IMR-90 (cell line): ENCODE results near the gene FBXL4. TPM values are rescaled to one million over a fixed set of nuclear protein-coding genes. Genes with fewer than 3 reads are reported as not detected.

ENCODE experiments used
- ATAC-seq: fragments of 200-7000 bp; cut with Tn5 transposase; 2 replicates; pipeline ENCODE4 v1.9.1; 2020; ENCODE audit warnings: low read depth, mild to moderate bottlenecking, moderate library complexity
- BruUV-seq: library from RNA; stranded (reverse); fragments of 400-500 nt; replicated peaks from 2 replicates; lab custom pipeline; 2021; lab: Mats Ljungman, UMichigan
- CTCF ChIA-PET: fragments of 300-600 bp; formaldehyde crosslinking; extraction: SDS; loops from one replicate; lab custom pipeline; 2021; ENCODE audit warnings: antibody characterized with exemption; lab: Yijun Ruan, JAX
- POLR2A ChIA-PET: fragments of 300-600 bp; sonication (Branson Sonifier 250); formaldehyde crosslinking; loops from one replicate; lab custom pipeline; 2022; ENCODE audit warnings: antibody characterized with exemption; ENCODE audit not compliant: unreplicated experiment; lab: Charles Lee
- DNase-seq: peaks from one replicate; pipeline ENCODE4 v3.0.0; 2013
- H2AFZ ChIP-seq: replicated peaks from 2 replicates; pipeline ENCODE3; 2013; ENCODE audit warnings: low read length, mild to moderate bottlenecking; ENCODE audit not compliant: poor library complexity
- H2AK5ac ChIP-seq: 2 replicates; pipeline ENCODE4 v1.6.1; 2013; ENCODE audit warnings: low read depth, low read length, inconsistent platforms
- H2AK9ac ChIP-seq: replicated peaks from 2 replicates; pipeline ENCODE3; 2013; ENCODE audit warnings: mild to moderate bottlenecking, low read depth, low read length, moderate library complexity; ENCODE audit not compliant: poor library complexity
- H2BK120ac ChIP-seq: 2 replicates; pipeline ENCODE4 v1.6.1; 2013; ENCODE audit warnings: low read depth, low read length, inconsistent platforms
- H2BK15ac ChIP-seq: 3 replicates; pipeline ENCODE4 v1.6.1; 2013; ENCODE audit warnings: low read depth, low read length, inconsistent platforms
- H2BK20ac ChIP-seq: 2 replicates; pipeline ENCODE4 v1.6.1; 2013; ENCODE audit warnings: low read depth, mild to moderate bottlenecking, inconsistent platforms, low read length, moderate library complexity
- H2BK5ac ChIP-seq: 2 replicates; pipeline ENCODE4 v1.6.1; 2013; ENCODE audit warnings: mild to moderate bottlenecking, low read depth, low read length, inconsistent platforms; ENCODE audit not compliant: poor library complexity, severe bottlenecking
- H3K14ac ChIP-seq: replicated peaks from 2 replicates; pipeline ENCODE4 v1.6.1; 2013; ENCODE audit warnings: low read depth, low read length, inconsistent platforms
- H3K18ac ChIP-seq: 2 replicates; pipeline ENCODE4 v1.6.1; 2013; ENCODE audit warnings: low read depth, low read length, control low read depth
- H3K23ac ChIP-seq: 2 replicates; pipeline ENCODE4 v1.6.1; 2013; ENCODE audit warnings: low read depth, low read length, inconsistent platforms
- H3K27ac ChIP-seq: 2 replicates; pipeline ENCODE4 v1.5.1; 2013; ENCODE audit warnings: mild to moderate bottlenecking, control low read depth, low read length; ENCODE audit not compliant: insufficient read depth
- H3K27me3 ChIP-seq: 2 replicates; pipeline ENCODE4 v1.6.1; 2013; ENCODE audit warnings: low read length; ENCODE audit not compliant: control insufficient read depth, insufficient read depth
- H3K36me3 ChIP-seq: 2 replicates; pipeline ENCODE4 v1.6.1; 2013; ENCODE audit warnings: low read length, mixed read lengths; ENCODE audit not compliant: control insufficient read depth, insufficient read depth
- H3K4ac ChIP-seq: 2 replicates; pipeline ENCODE4 v1.6.1; 2013; ENCODE audit warnings: low read depth, low read length, inconsistent platforms
- H3K4me1 ChIP-seq: 2 replicates; pipeline ENCODE4 v1.6.1; 2013; ENCODE audit warnings: low read length, mixed read lengths; ENCODE audit not compliant: control insufficient read depth, insufficient read depth
- H3K4me2 ChIP-seq: 2 replicates; pipeline ENCODE4 v1.6.1; 2013; ENCODE audit warnings: low read depth, mild to moderate bottlenecking, control low read depth, low read length, moderate library complexity
- H3K4me3 ChIP-seq: 2 replicates; pipeline ENCODE4 v1.5.1; 2013; ENCODE audit warnings: low read depth, mild to moderate bottlenecking, control low read depth, low read length, moderate library complexity; ENCODE audit not compliant: insufficient read depth
- H3K56ac ChIP-seq: 2 replicates; pipeline ENCODE4 v1.6.1; 2013; ENCODE audit warnings: low read length, inconsistent platforms; ENCODE audit not compliant: insufficient read depth; ENCODE audit errors: extremely low read depth
- H3K79me1 ChIP-seq, 2 experiments: 2 replicates each; pipeline ENCODE4 v1.6.1; 2013; ENCODE audit warnings: low read length in 2 of 2, inconsistent platforms in 1 of 2, low read depth in 1 of 2
- H3K9ac ChIP-seq: 2 replicates; pipeline ENCODE4 v1.6.1; 2013; ENCODE audit warnings: low read depth, low read length, control low read depth
- H3K9me1 ChIP-seq: 2 replicates; pipeline ENCODE4 v1.6.1; 2013; ENCODE audit warnings: low read length, inconsistent platforms; ENCODE audit not compliant: insufficient read depth
- H3K9me3 ChIP-seq: 2 replicates; pipeline ENCODE4 v1.6.1; 2013; ENCODE audit warnings: low read length; ENCODE audit not compliant: control insufficient read depth, insufficient read depth
- H4K20me1 ChIP-seq: 2 replicates; pipeline ENCODE4 v1.6.1; 2013; ENCODE audit warnings: low read length, inconsistent platforms; ENCODE audit not compliant: insufficient read depth
- H4K5ac ChIP-seq: 2 replicates; pipeline ENCODE4 v1.6.1; 2013; ENCODE audit warnings: mild to moderate bottlenecking, low read depth, low read length, control low read depth
- H4K8ac ChIP-seq, 2 experiments: 2 replicates each; pipeline ENCODE4 v1.6.1; 2013; ENCODE audit warnings: low read depth in 2 of 2, low read length in 2 of 2, control low read depth in 1 of 2, inconsistent platforms in 1 of 2
- H4K91ac ChIP-seq: 2 replicates; pipeline ENCODE4 v1.6.1; 2013; ENCODE audit warnings: low read depth, low read length, inconsistent platforms; ENCODE audit not compliant: insufficient read depth
- BHLHE40 ChIP-seq: fragments of 150-350 bp; IDR thresholded peaks from 2 replicates; pipeline ENCODE4 v1.6.1; 2016; ENCODE audit warnings: mild to moderate bottlenecking, low read depth, low read length
- CEBPB ChIP-seq: IDR thresholded peaks from 2 replicates; pipeline ENCODE4 v1.6.1; 2012; ENCODE audit warnings: low read depth, low read length, improper control_type of control experiment
- CHD1 ChIP-seq: IDR thresholded peaks from 2 replicates; pipeline ENCODE4 v1.6.1; 2012; ENCODE audit warnings: low read depth, low read length, improper control_type of control experiment
- CTCF ChIP-seq: conservative IDR thresholded peaks from 2 replicates; pipeline ENCODE4 v1.5.1; 2012; ENCODE audit warnings: mild to moderate bottlenecking, low read depth, low read length, improper control_type of control experiment
- FOS ChIP-seq: fragments of 150-350 bp; IDR thresholded peaks from 2 replicates; pipeline ENCODE4 v1.6.1; 2016; ENCODE audit warnings: low read depth, low read length
- MAFK ChIP-seq: IDR thresholded peaks from 2 replicates; pipeline ENCODE4 v1.6.1; 2012; ENCODE audit warnings: low read depth, low read length, improper control_type of control experiment
- MAZ ChIP-seq: IDR thresholded peaks from 2 replicates; pipeline ENCODE4 v1.6.1; 2012; ENCODE audit warnings: low read depth, mild to moderate bottlenecking, low read length, improper control_type of control experiment, moderate library complexity, borderline replicate concordance
- NFE2L2 ChIP-seq: fragments of 150-350 bp; IDR thresholded peaks from 2 replicates; pipeline ENCODE4 v1.6.1; 2016; ENCODE audit warnings: low read depth, mild to moderate bottlenecking, low read length
- POLR2A ChIP-seq: IDR thresholded peaks from 2 replicates; pipeline ENCODE4 v1.6.1; 2012; ENCODE audit warnings: mild to moderate bottlenecking, low read depth, low read length
- RCOR1 ChIP-seq: IDR thresholded peaks from 2 replicates; pipeline ENCODE4 v1.6.1; 2012; ENCODE audit warnings: mild to moderate bottlenecking, low read length, improper control_type of control experiment; ENCODE audit not compliant: insufficient replicate concordance
- RFX5 ChIP-seq: IDR thresholded peaks from 2 replicates; pipeline ENCODE4 v1.8.0; 2012; ENCODE audit warnings: low read depth, mild to moderate bottlenecking, low read length, moderate library complexity
- WGBS, 2 experiments: methylation state at CpG; one replicate each; pipeline versions ENCODE4 v1.1.5 to v1.1.7; 2013; ENCODE audit warnings: missing lambda C conversion rate in 2 of 2; ENCODE audit not compliant: insufficient read length in 1 of 2; ENCODE audit errors: extremely low coverage in 2 of 2; 5-methylcytosine and 5-hydroxymethylcytosine counted together
- dilution Hi-C: fragments of 300-500 bp; cut with HindIII; formaldehyde crosslinking; loops from one replicate; pipeline ENCODE4 v1.14.3; 2018; ENCODE audit warnings: low sequenced_read_pairs; ENCODE audit not compliant: unreplicated experiment
- in situ Hi-C: fragments of 300-500 bp; cut with MboI; formaldehyde crosslinking; loops from 3 replicates; pipeline ENCODE4 v1.14.3; 2019; ENCODE audit warnings: low sequenced_read_pairs, inconsistent platforms, mixed read lengths
- intact Hi-C: fragments of 100-400 bp; cut with micrococcal nuclease; formaldehyde crosslinking; loops from 2 replicates; pipeline ENCODE4 v1.10.0; 2022
- polyA plus RNA-seq, 3 experiments: library from polyadenylated mRNA; depleted of rRNA; stranded (reverse); fragments of >200 nt; gene quantifications; 2 replicates each; pipeline ENCODE4 v1.2.3, GENCODE V29; 2012; ENCODE audit warnings: low replicate concordance in 1 of 3
- total RNA-seq: library from RNA; depleted of rRNA; stranded (reverse); fragments of >200 nt; gene quantifications from 2 replicates; pipeline ENCODE4 v1.2.3, GENCODE V29; 2012

Gene FBXL4
- total and polyA plus RNA-seq, 2 of the 4 experiments (the other 2 are of a cell fraction), result 7.8 to 17.6 TPM

GRCh38 chr6:98970469-98970868 is 22.7 kb upstream of the FBXL4 start:
- H2BK15ac ChIP-seq, result no peak overlapping the region
- H3K79me1 ChIP-seq, result no peaks in the 10 kb centered on the region
- no peaks in the 10 kb centered on the region for H4K20me1 ChIP-seq
- WGBS, 2 experiments, result no CpG with 5 or more reads among the region's 1 CpG
- H3K36me3 ChIP-seq, result no peaks in the 10 kb centered on the region
- in situ Hi-C loops, result no loop called here
- no peaks in the 10 kb centered on the region for H3K4me1 ChIP-seq
- H2AK9ac ChIP-seq, result no peak overlapping the region
- H3K27ac ChIP-seq, result no peak overlapping the region
- no peak overlapping the region for H2BK120ac ChIP-seq
- no peak overlapping the region for H4K91ac ChIP-seq
- no peaks in the 10 kb centered on the region for H3K9me1 ChIP-seq
- no peaks in the 10 kb centered on the region for H3K27me3 ChIP-seq
- ChIA-PET CTCF (no interaction called here), POLR2A (no interaction called here)
- H2AK5ac ChIP-seq, result no peak overlapping the region
- H3K9ac ChIP-seq, result no peak overlapping the region
- no peak overlapping the region for H4K8ac ChIP-seq
- H2BK20ac ChIP-seq, result no peak overlapping the region
- no peaks in the 10 kb centered on the region for H3K9me3 ChIP-seq
- no peak overlapping the region for H4K5ac ChIP-seq
- no peak for TF ChIP-seq MAFK
- TF ChIP-seq POLR2A, result no peak
- TF ChIP-seq NFE2L2, result no peak
- TF ChIP-seq RCOR1, result no peak
- no peak for TF ChIP-seq MAZ
- no peak for TF ChIP-seq BHLHE40
- no peak for TF ChIP-seq CEBPB
- TF ChIP-seq RFX5, result no peak
- no peak for TF ChIP-seq CTCF
- no peak for TF ChIP-seq CHD1
- TF ChIP-seq FOS, result no peak
- no peak overlapping the region for H3K4me2 ChIP-seq
- H3K18ac ChIP-seq, result no peak overlapping the region
- no TSS peak for BruUV-seq
- H3K4ac ChIP-seq, result no peak overlapping the region
- DNase-seq (no peak), ATAC-seq (no peak)
- no peak overlapping the region for H3K14ac ChIP-seq
- no peak overlapping the region for H3K56ac ChIP-seq
- H2AFZ ChIP-seq, result no peak overlapping the region
- intact Hi-C loops, result no loop called here
- dilution Hi-C loops, result no loop called here
- H3K4me3 ChIP-seq, result no peak overlapping the region
- H2BK5ac ChIP-seq, result no peak overlapping the region
- H3K23ac ChIP-seq, result no peak overlapping the region
